SIG-M5 treated with dmso at 0.1 percent for 504 hours (cell line): ENCODE results near the gene FAM118A.
"Not testable (repeated sequence)": the region's sequence is repeated elsewhere in the genome, so short reads cannot be mapped to it uniquely, and the experiment has no call there.

Experiments used
- DNase-seq: peaks from one replicate; lab custom pipeline; 2025; ENCODE audit not compliant: unreplicated experiment; lab: John Stamatoyannopoulos, UW

Gene FAM118A

GRCh38 chr22:45309422-45310227, at the start of gene FAM118A:
TSS of gene FAM118A (plus strand) at chr22:45309934. CDS start at chr22:45322380, 12,446 bp downstream.
- peak; percentile 83 for DNase-seq

DNA sequence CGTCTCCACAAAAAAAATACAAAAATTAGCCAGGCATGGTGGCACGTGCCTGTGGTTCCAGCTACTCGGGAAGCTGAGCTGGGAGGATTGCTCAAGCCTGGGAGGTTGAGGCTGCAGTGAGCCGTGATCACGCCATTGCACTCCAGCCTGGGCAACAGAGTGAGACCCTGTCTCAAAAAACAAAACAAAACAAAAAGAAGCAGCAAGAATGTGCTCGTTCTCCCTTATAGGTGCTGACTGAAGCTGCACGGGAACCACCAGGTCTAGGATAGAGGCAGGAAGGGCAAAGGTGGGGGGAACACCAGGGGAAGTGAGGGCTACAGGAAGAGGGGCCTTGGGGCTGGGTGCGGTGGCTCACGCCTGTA, 49.4 kb upstream of the FAM118A start:
- not testable (repeated sequence) for DNase-seq

DNA sequence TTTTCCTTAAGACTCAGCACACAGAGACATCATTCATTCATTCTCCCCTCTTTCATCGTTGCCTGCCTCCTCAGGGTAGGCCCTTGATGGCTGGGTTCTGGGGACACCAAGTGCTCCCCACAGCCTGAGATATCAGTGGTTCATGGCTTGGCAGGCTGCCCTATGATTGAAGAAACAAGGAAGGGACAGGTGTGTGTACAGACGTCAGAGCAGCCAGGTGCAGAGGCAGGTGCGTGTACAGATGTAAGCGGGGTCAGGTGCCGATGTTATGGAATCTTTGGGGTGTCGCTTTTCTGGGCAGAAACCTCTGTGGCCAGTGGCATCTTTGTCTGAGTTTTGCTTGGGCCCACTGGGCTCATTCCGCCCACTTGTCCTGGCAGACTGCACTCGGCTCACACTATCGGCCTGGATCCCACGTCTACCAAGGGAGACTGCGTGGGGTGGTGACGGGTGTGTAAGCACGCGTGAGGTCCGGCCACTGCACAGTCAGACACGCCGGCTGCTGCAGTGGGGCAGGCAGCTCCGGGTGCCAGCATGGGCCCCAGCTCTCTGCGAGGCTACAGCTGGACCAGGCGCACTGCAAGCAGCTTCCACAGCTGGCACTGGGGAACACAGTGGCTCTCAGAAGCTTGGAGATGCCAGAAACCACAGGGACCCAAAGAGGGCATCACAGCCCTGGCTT, 48.2 kb upstream of the FAM118A start:
- no peak for DNase-seq

DNA sequence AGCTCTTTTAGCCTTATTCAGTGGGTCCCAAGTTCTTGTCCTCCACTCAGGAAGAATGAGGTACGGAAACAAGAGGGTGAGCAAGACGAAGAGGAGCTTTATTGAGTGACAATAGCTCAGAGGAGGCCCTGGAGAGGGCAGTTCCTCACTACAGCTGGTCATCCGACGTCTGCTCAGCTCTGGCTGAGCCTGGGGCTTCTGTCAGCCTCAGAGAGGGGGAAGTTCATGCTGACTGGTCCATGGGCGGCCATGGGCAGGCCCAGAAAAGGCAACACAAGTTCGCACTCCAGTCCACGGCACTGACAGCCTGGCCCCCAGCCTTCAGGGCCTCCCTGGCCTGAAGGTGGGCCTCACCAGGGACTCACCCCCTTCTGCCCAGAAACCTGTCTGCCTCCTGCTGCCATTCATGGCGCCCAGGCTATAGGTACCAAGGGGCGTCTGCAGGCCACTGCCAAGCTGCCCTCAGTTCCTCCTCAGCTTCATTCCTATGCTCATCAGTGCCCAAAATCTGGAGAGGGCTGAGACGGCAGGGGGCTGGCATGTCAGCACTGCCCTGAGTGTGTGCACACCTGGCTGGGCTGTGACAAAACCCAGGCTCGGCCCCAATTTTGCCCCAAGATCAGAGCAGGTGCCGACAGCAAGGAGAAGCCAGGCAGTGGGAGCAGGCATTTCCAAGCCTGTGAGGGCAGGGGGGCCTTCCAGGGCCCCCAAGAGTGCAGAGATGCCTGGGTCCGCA, 47.4 kb upstream of the FAM118A start:
- DNase-seq, result no peak

- DNase-seq, result no peak
Measured at GRCh38 chr22:45262931-45263462, 46.7 kb upstream of the FAM118A start.

- DNase-seq, result peak; percentile 76
Measured at GRCh38 chr22:45263463-45264269, 46.1 kb upstream of the FAM118A start.

DNA sequence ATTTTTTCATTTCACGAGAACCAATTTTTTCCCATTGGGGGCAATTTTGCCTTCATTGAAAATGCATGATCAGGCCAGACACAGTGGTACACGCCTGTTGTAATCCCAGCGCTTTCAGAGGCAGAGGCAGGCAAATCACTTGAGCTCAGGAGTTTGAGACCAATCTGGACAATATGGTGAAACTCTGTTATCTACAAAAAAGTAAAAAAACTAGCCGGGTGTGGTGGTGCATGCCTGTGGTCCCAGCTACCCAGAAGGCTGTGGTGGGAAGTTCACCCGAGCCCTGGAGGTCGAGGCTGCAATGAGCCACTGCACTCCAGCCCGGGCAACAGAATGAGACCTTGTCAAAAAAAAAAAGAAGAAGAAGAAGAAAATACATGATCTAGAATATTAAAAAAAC, 44.2 kb upstream of the FAM118A start:
- DNase-seq, result no peak

- no peak for DNase-seq
Measured at GRCh38 chr22:45268167-45268957, 41.4 kb upstream of the FAM118A start.

- DNase-seq, result peak; percentile 39
Measured at GRCh38 chr22:45268958-45269844, 40.5 kb upstream of the FAM118A start.

GRCh38 chr22:45270095-45271020, 39.4 kb upstream of the FAM118A start:
- no peak for DNase-seq

- DNase-seq, result no peak
Measured at GRCh38 chr22:45271667-45272201, 38.0 kb upstream of the FAM118A start.

DNA sequence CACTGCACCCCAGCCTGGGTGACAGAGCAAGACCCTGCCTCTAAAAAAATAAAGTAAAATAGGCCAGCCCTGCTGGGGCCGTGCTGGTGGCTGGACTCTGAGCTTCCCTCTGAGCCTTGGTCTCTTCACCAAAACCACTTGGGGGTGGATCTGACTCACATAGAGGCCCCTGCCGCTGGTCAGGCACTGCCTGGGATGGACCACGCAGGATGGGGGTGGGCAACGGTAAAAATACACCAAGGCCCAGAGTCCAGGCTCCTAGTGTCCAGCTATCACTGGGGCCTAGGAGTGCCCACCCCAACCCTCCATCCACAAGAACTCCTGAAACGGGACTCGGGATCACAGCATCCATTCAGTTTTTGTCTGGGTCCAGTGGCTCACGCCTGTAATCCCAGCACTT, 37.2 kb upstream of the FAM118A start:
- no peak for DNase-seq

GRCh38 chr22:45273452-45274075, 36.2 kb upstream of the FAM118A start:
- DNase-seq, result no peak

GRCh38 chr22:45276507-45277105, 33.1 kb upstream of the FAM118A start:
- no peak for DNase-seq

DNA sequence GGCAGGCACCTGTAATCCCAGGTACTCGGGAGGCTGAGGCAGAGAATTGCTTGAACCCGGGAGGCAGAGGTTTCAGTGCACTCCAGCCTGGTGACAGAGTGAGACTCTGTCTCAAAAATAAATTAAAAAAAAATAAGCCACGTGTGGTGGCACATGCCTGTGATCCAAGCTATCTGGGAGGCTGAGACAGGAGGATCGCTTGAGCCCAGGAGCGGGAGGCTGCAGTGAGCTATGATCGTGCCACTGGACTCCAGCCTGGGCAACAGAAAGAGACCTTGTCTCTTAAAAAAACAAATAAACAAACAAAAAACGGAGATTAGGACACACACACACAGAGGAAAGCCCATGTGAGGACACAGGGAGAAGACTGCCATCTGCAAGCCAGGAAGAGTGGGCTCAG, 32.0 kb upstream of the FAM118A start:
- not testable (repeated sequence) for DNase-seq

GRCh38 chr22:45278125-45278524, 31.6 kb upstream of the FAM118A start:
- no peak for DNase-seq

GRCh38 chr22:45280587-45280980, 29.1 kb upstream of the FAM118A start:
- no peak for DNase-seq
